Tibial artery (tissue), 4 donors: ENCODE measurements around the gene SLC6A6.
A peak's percentile ranks its signal among the peaks of the same experiment; 100 is the strongest.

ENCODE experiments used
- DNase-seq, 2 donors: peaks; one replicate each; pipeline ENCODE4 v3.0.0-alpha.2; 2019
- H3K27ac ChIP-seq, 2 donors: fragments of 200-600 bp; sonication (generic) in 1 of 2; 1 replicate in 1 of 2; 2 replicates in 1 of 2; pipeline ENCODE4 v1.5.1; 2018 to 2019; ENCODE audit warnings: mild to moderate bottlenecking in 1 of 2
- H3K27me3 ChIP-seq, 2 donors: fragments of 200-600 bp; sonication (generic) in 1 of 2; one replicate each; pipeline versions ENCODE4 v1.5.1 to v1.6.0; 2016 to 2019
- H3K36me3 ChIP-seq, 3 donors: fragments of 200-600 bp; sonication (generic) in 2 of 3; one replicate each; pipeline ENCODE4 v1.5.1; 2016 to 2019; ENCODE audit warnings: mild to moderate bottlenecking in 2 of 3
- H3K4me1 ChIP-seq, 4 donors: fragments of 200-600 bp; sonication (generic) in 2 of 4; 1 replicate in 3 of 4; 2 replicates in 1 of 4; pipeline ENCODE4 v1.5.1; 2016 to 2019
- H3K4me3 ChIP-seq, 2 donors: fragments of 200-600 bp; sonication (generic) in 1 of 2; 1 replicate in 1 of 2; 2 replicates in 1 of 2; pipeline ENCODE4 v1.5.1; 2018 to 2019; ENCODE audit warnings: mild to moderate bottlenecking in 2 of 2
- H3K9me3 ChIP-seq, 3 donors: fragments of 200-600 bp; sonication (generic) in 1 of 3; one replicate each; pipeline ENCODE4 v1.5.1; 2016 to 2019
- CTCF ChIP-seq, 2 experiments: fragments of 200-600 bp in 1 of 2; fragments of 450-650 bp in 1 of 2; IDR thresholded peaks; one replicate each; pipeline ENCODE4 v1.5.1; 2017 to 2019; ENCODE audit warnings: antibody characterized with exemption in 2 of 2, mild to moderate bottlenecking in 1 of 2, moderate library complexity in 1 of 2
- intact Hi-C: fragments of 100-400 bp; cut with DNase I; formaldehyde crosslinking; loops from one replicate; pipeline ENCODE4 v1.15.0; 2023; ENCODE audit warnings: low total_unique reads

Gene SLC6A6

GRCh38 chr3:14528081-14528480 is 125.7 kb downstream of the SLC6A6 start:
- intact Hi-C loops = no loop called here
- H3K9me3 ChIP-seq = no peaks in the 10 kb centered on the region
- DNase-seq = no peak
- peaks cover 0 to 4% of the 10 kb centered on the region in 2 donors for H3K27me3 ChIP-seq
- no peak overlapping the region for H3K27ac ChIP-seq
- no peak overlapping the region for H3K4me3 ChIP-seq
- H3K4me1 ChIP-seq = peaks cover 0 to 23% (median 0%) of the 10 kb centered on the region in 4 donors
- TF ChIP-seq CTCF (IDR thresholded peaks at IDR 0.05) = no peak
- no peaks in the 10 kb centered on the region for H3K36me3 ChIP-seq

- intact Hi-C loops = no loop called here
- Histone ChIP-seq H3K27ac (no peak overlapping the region), H3K4me3 (no peak overlapping the region), H3K4me1 (peaks cover 0 to 15% (median 3%) of the 10 kb centered on the region in 4 donors), H3K36me3 (no peaks in the 10 kb centered on the region), H3K9me3 (no peaks in the 10 kb centered on the region), H3K27me3 (peaks cover 0 to 22% of the 10 kb centered on the region in 2 donors)
- no peak for TF ChIP-seq CTCF (IDR thresholded peaks at IDR 0.05)
- no peak for DNase-seq
Observed at GRCh38 chr3:14531856-14532395, 129.5 kb downstream of the SLC6A6 start.

GRCh38 chr3:14532691-14533456 is 130.5 kb downstream of the SLC6A6 start:
- Histone ChIP-seq H3K36me3 (no peaks in the 10 kb centered on the region), H3K4me3 (no peak overlapping the region), H3K9me3 (no peaks in the 10 kb centered on the region), H3K4me1 (peaks cover 0 to 15% (median 3%) of the 10 kb centered on the region in 4 donors), H3K27me3 (peaks cover 0 to 22% of the 10 kb centered on the region in 2 donors), H3K27ac (no peak overlapping the region)
- intact Hi-C loops = no loop called here
- no peak for TF ChIP-seq CTCF (IDR thresholded peaks at IDR 0.05)
- DNase-seq = peak in 1 of 2 donors; percentile 57

- Histone ChIP-seq H3K4me3 (no peak overlapping the region), H3K27ac (no peak overlapping the region), H3K4me1 (peaks cover 0 to 15% (median 3%) of the 10 kb centered on the region in 4 donors), H3K9me3 (no peaks in the 10 kb centered on the region), H3K36me3 (no peaks in the 10 kb centered on the region), H3K27me3 (peaks cover 0 to 22% of the 10 kb centered on the region in 2 donors)
- no peak for TF ChIP-seq CTCF (IDR thresholded peaks at IDR 0.05)
- intact Hi-C loops = no loop called here
- no peak for DNase-seq
Observed at GRCh38 chr3:14533457-14533958, 131.1 kb downstream of the SLC6A6 start.

GRCh38 chr3:14534516-14535191 is 132.2 kb downstream of the SLC6A6 start:
- DNase-seq = no peak
- intact Hi-C loops = no loop called here
- no peak overlapping the region for H3K27ac ChIP-seq
- no peak overlapping the region for H3K4me3 ChIP-seq
- no peaks in the 10 kb centered on the region for H3K36me3 ChIP-seq
- H3K27me3 ChIP-seq = peaks cover 0 to 22% of the 10 kb centered on the region in 2 donors
- peaks cover 0 to 15% (median 3%) of the 10 kb centered on the region in 4 donors for H3K4me1 ChIP-seq
- no peak for TF ChIP-seq CTCF (IDR thresholded peaks at IDR 0.05)
- H3K9me3 ChIP-seq = no peaks in the 10 kb centered on the region
